NOMO-1 treated with dmso at 0.1 percent for 144 hours (cell line): Measurements from ENCODE around the gene IGSF6.

ENCODE experiments used
- DNase-seq: peaks from one replicate; lab custom pipeline; 2025; ENCODE audit not compliant: unreplicated experiment; lab: John Stamatoyannopoulos, UW

Gene IGSF6

GRCh38 chr16:21603928-21604327 lies 48.5 kb downstream of the IGSF6 start:
- DNase-seq: peak; percentile 54

- no peak for DNase-seq
Measured at GRCh38 chr16:21602785-21603184, 49.6 kb downstream of the IGSF6 start.

GRCh38 chr16:21600031-21600773 lies 52.2 kb downstream of the IGSF6 start:
- peak; percentile 31 for DNase-seq

DNA sequence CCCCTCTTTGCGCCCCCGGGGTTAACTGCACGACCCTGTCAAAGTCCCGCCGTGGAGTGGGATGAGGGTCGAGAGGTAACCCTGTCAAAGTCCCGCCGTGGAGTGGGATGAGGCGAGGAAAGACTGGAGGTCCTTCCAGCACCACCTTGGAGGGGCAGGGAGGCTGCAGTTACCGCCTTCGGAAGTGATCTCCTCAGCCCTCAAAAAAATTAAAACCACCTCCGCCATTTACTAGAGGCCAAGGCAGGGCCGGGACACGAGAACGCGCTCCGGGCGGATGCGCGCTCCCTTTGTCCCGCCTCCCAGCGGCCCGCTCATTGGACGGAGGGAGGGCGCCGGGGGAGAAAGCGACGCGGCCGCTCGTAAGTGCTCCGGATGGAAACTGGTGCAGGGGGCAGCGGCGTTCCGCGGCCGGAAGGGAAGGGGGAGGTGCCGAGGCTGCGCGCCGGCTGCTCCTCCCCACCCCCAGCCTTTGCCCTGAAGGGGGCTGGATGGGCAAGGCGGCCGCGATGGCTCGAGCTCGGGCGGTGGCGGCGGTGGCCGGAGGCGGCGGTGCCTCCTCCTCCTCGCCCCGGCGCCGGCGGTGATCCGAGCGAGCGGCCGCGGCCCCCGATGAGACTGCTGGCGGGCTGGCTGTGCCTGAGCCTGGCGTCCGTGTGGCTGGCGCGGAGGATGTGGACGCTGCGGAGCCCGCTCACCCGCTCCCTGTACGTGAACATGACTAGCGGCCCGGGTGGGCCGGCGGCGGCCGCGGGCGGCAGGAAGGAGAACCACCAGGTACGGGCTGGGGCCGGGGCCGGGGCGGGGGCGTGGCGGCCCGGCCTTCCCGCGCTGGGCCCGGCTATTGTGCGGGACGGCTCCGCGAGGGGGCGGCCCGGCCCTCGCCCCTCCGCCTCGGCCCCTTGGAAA lies 53.0 kb downstream of the IGSF6 start, which contains the start of gene METTL9:
Gene METTL9, plus strand, starts transcription at position 456 of the 909 bp plus-strand sequence. Its CDS starts 157 bp downstream, at position 613.
- DNase-seq: peak; percentile 91

DNA sequence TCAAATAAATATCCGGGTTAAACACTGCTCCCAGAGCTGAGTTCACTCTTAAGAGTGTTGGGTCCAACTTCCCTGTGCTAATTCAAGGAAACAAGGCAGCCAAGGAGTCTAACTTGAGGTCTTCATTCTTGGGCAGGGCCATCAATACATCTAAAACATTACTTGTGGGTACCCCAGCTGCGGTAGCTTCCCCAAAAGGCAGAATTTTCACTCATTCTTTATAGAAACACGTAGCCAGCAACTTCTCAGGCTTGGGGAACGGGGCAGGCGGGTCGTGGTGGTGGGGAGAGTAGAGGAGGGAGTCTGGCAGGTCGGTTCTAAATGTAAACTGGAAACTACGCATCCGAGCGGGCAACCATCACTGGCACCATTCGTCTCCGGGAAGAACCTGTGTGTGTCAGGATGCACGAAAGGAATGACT lies 53.7 kb downstream of the IGSF6 start:
- DNase-seq: no peak

- no peak for DNase-seq
Measured at GRCh38 chr16:21598206-21598605, 54.2 kb downstream of the IGSF6 start.

DNA sequence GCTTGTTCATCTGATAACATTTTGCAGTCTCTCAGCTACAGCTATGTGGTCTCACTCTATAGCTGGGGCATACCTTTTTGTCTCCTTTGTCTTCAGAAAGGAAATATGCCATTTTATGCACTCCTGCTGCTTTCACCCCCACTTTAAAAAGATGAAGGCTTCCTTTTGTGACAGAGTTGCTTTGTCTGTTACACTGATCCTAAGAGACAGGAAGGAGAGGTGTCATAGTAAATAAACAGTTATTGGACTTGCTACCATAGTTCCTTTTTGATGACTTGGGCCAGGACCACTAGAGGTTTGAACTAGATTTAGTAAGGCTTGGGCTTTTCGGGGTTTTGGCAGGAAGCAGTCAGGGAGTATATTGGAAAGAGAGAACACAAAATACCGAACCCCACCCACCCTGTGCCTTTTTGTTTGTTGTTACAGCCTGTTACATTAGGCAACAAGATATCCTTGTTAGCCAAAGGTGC lies 54.8 kb downstream of the IGSF6 start:
- no peak for DNase-seq

DNA sequence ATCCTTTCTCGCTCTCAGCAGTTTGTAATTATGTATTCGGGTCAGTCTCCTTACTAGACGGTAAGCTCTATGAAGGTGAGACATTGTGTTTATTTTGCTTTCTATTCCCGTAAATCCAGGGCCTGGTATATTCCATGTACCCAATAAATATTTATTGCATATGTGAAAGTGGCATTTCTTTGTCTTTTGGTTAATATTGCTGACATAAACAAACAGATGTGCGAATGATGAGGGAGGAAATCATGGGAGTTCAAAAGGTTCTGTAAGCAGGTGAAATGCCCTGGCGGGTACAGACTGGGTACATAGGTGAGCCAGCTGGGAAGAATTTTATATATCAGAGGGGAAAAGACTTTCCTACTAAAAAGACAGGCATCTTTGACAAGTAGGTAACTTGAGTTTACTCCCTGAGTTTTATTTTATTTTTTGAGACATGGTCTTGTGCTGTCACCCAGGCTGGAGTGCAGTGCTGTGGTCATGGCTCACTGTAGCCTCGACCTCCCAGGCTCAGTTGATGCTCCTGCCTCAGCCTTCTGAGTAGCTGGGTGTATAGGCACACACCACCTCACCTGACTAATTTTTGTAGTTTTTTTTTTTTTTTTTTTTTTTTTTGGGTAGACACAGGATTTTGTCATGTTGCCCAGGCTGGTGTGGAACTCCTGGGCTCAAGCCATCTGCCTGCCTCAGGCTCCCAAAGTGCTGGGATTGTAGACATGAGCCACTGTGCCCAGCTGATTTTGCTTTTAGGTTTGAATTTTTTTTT lies 58.7 kb downstream of the IGSF6 start:
- DNase-seq: no peak

DNA sequence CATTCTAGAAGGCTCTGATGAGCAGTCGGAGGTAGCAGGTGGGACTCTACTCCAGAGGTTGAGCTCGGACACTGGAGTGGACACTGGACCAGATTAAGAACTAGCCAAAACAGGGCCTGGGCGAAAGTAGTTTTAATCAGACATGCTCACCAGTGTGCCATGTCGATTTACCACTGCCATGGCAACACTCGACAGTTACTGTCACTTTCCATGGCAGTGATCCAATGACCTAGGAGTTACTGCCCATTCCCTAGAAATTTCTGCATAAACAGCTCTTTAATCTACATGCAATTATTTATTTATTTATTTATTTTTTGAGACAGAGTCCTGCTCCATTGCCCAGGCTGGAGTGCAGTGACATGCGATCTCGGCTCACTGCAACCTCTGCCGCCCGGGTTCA lies 60.2 kb downstream of the IGSF6 start:
- DNase-seq: no peak

GRCh38 chr16:21590796-21591195 lies 61.6 kb downstream of the IGSF6 start:
- peak; percentile 91 for DNase-seq

DNA sequence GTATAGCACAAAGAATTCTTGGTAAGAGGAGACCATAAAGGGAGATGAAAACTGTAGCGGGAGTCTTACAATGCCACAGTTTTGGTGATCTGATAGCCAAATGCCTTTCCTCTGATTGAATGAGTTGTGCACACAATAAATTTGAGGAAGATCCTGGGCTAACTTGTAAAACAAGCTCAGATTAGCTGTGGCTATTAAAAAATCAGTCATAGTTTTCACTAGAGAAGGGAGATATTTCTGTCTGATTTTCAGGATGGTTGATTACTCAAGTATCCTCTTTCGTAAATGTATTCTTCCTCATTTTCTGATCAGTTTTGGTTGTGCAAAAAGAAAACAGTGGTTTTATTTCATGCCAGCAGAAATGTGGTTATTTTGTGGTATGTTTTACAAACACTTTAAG lies 62.1 kb downstream of the IGSF6 start:
- peak; percentile 61 for DNase-seq

- DNase-seq: no peak
Measured at GRCh38 chr16:21589551-21589950, 62.9 kb downstream of the IGSF6 start.
